A673 (cell line): ENCODE results near the gene APOA4.

Experiments
- CTCF ChIP-seq: fragments of 300-800, 200-600 bp; sonication (generic); conservative IDR thresholded peaks from 2 replicates; pipeline ENCODE4 v1.5.1; 2017; ENCODE audit warnings: low read depth, mild to moderate bottlenecking, antibody characterized with exemption, low read length, moderate library complexity, mixed read lengths
- EZH2 ChIP-seq: fragments of 200-600 bp; sonication (generic); IDR thresholded peaks from 2 replicates; pipeline ENCODE4 v1.6.1; 2017; ENCODE audit warnings: borderline replicate concordance, low read depth, mild to moderate bottlenecking, mixed read lengths, antibody characterized with exemption, low read length; ENCODE audit not compliant: poor library complexity, severe bottlenecking

GRCh38 chr11:116786966-116787365 is 36.1 kb downstream of the APOA4 start:
- no peak for TF ChIP-seq CTCF
- TF ChIP-seq EZH2 = no peak
